ENCODE data around the gene ATP5ME.
"Not testable (repeated sequence)": the region's sequence is repeated elsewhere in the genome, so short reads cannot be mapped to it uniquely, and the experiment has no call there.

The ATP5ME gene

GRCh38 chr4:649293-649625 is 24.8 kb downstream of the ATP5ME start:
- no peaks in the 10 kb centered on the region for H3K27me3 ChIP-seq (ENCODE audit: control insufficient read depth, insufficient read depth, low read length)

GRCh38 chr4:648579-649292 is 25.3 kb downstream of the ATP5ME start:
- Histone ChIP-seq H3K4me2 (ENCODE audit: low read length) (no peak overlapping the region), H2AFZ (no peak overlapping the region), H3K27me3 (ENCODE audit: control insufficient read depth, insufficient read depth, low read length) (no peaks in the 10 kb centered on the region), H3K79me2 (no peaks in the 10 kb centered on the region), H3K27ac (no peak overlapping the region), H3K9ac (no peak overlapping the region), H3K9me3 (ENCODE audit: control insufficient read depth, low read length) (no peaks in the 10 kb centered on the region), H3K4me1 (no peaks in the 10 kb centered on the region), H3K4me3 (ENCODE audit: low read depth, low read length) (no peak overlapping the region), H3K36me3 (ENCODE audit: control insufficient read depth, insufficient read depth, low read length) (no peaks in the 10 kb centered on the region)
- TF ChIP-seq CTCF (IDR thresholded peaks at IDR 0.05), result no peak

More at GRCh38 chr4:649293-649625, 24.8 kb downstream of the ATP5ME start:
- no peak overlapping the region for H3K4me2 ChIP-seq (ENCODE audit: low read length)
- H3K4me1 ChIP-seq, result no peaks in the 10 kb centered on the region
- no peaks in the 10 kb centered on the region for H3K9me3 ChIP-seq (ENCODE audit: control insufficient read depth, low read length)
- no peaks in the 10 kb centered on the region for H3K36me3 ChIP-seq (ENCODE audit: control insufficient read depth, insufficient read depth, low read length)
- H3K9ac ChIP-seq, result no peak overlapping the region
- no peak for TF ChIP-seq CTCF (IDR thresholded peaks at IDR 0.05)
- no peak overlapping the region for H3K27ac ChIP-seq
- no peak overlapping the region for H3K4me3 ChIP-seq (ENCODE audit: low read depth, low read length)
- no peaks in the 10 kb centered on the region for H3K79me2 ChIP-seq
- no peak overlapping the region for H2AFZ ChIP-seq

GRCh38 chr4:647481-647880 is 26.6 kb downstream of the ATP5ME start:
- H3K36me3 ChIP-seq (ENCODE audit: control insufficient read depth, insufficient read depth, low read length), result no peaks in the 10 kb centered on the region
- no peak overlapping the region for H3K9ac ChIP-seq
- H3K4me1 ChIP-seq, result no peaks in the 10 kb centered on the region
- H3K9me3 ChIP-seq (ENCODE audit: control insufficient read depth, low read length), result no peaks in the 10 kb centered on the region
- H3K4me2 ChIP-seq (ENCODE audit: low read length), result no peak overlapping the region
- H3K27ac ChIP-seq, result no peak overlapping the region
- H3K79me2 ChIP-seq, result no peaks in the 10 kb centered on the region
- TF ChIP-seq CTCF (IDR thresholded peaks at IDR 0.05), result no peak
- no peaks in the 10 kb centered on the region for H3K27me3 ChIP-seq (ENCODE audit: control insufficient read depth, insufficient read depth, low read length)
- no peak overlapping the region for H2AFZ ChIP-seq
- no peak overlapping the region for H3K4me3 ChIP-seq (ENCODE audit: low read depth, low read length)

GRCh38 chr4:646460-646859 is 27.6 kb downstream of the ATP5ME start:
- Histone ChIP-seq H3K4me2 (ENCODE audit: low read length) (no peak overlapping the region), H2AFZ (no peak overlapping the region), H3K36me3 (ENCODE audit: control insufficient read depth, insufficient read depth, low read length) (no peaks in the 10 kb centered on the region), H3K79me2 (no peaks in the 10 kb centered on the region), H3K9me3 (ENCODE audit: control insufficient read depth, low read length) (no peaks in the 10 kb centered on the region), H3K27me3 (ENCODE audit: control insufficient read depth, insufficient read depth, low read length) (no peaks in the 10 kb centered on the region), H3K27ac (no peak overlapping the region), H3K4me3 (ENCODE audit: low read depth, low read length) (no peak overlapping the region), H3K9ac (no peak overlapping the region), H3K4me1 (no peaks in the 10 kb centered on the region)
- TF ChIP-seq CTCF (IDR thresholded peaks at IDR 0.05), result no peak

- not testable (repeated sequence) for H3K27me3 ChIP-seq (ENCODE audit: control insufficient read depth, insufficient read depth, low read length); H3K9me3 ChIP-seq (ENCODE audit: control insufficient read depth, low read length); H3K4me3 ChIP-seq (ENCODE audit: low read depth, low read length); H3K36me3 ChIP-seq (ENCODE audit: control insufficient read depth, insufficient read depth, low read length); H3K79me2 ChIP-seq; H3K9ac ChIP-seq; H3K27ac ChIP-seq; H3K4me1 ChIP-seq; H3K4me2 ChIP-seq (ENCODE audit: low read length); H2AFZ ChIP-seq
Observed at GRCh38 chr4:642366-642765, 31.7 kb downstream of the ATP5ME start.

Data from parathyroid adenoma (tissue), 2 donors.